ENCODE results near the gene ADISSP.

- TF ChIP-seq POLR2A (IDR thresholded peaks at IDR 0.05) (no peak), POLR2AphosphoS5 (IDR thresholded peaks at IDR 0.05) (no peak), CTCF (IDR thresholded peaks at IDR 0.05) (no peak)
These were observed 37.2 kb upstream of the ADISSP start for GRCh38 chr20:3804781-3805180.
